A549 (cell line): Measurements from ENCODE around the gene SLC16A10.

Experiments used
- CEBPB ChIP-seq, 2 experiments: fragments of >200 bp in 1 of 2; sonication (Bioruptor Twin) in 1 of 2; formaldehyde crosslinking in 1 of 2; IDR thresholded peaks; 2 replicates each; pipeline ENCODE4 v1.6.1; 2012 to 2016
- CHD2 ChIP-seq: fragments of 150-350 bp; IDR thresholded peaks from 2 replicates; pipeline ENCODE4 v1.6.1; 2014; ENCODE audit warnings: low read length; ENCODE audit not compliant: partially characterized antibody
- CTCF ChIP-seq: fragments of >200 bp; sonication (Bioruptor Twin); formaldehyde crosslinking; IDR thresholded peaks from 3 replicates; pipeline ENCODE4 v1.5.1; 2016
- ESRRA ChIP-seq: fragments of 150-350 bp; IDR thresholded peaks from 2 replicates; pipeline ENCODE4 v1.6.1; 2014; ENCODE audit warnings: mild to moderate bottlenecking, low read length, borderline replicate concordance
- FOSL2 ChIP-seq, 2 experiments: fragments of 450-650 bp in 1 of 2; fragments of >200 bp in 1 of 2; sonication (Bioruptor Twin) in 1 of 2; formaldehyde crosslinking; IDR thresholded peaks; 2 replicates each; pipeline versions ENCODE4 v1.5.0 to v1.6.1; 2016 to 2020; ENCODE audit warnings: mild to moderate bottlenecking in 1 of 2, moderate library complexity in 1 of 2
- GATA3 ChIP-seq: IDR thresholded peaks from 2 replicates; pipeline ENCODE4 v1.6.1; 2012; ENCODE audit warnings: borderline replicate concordance
- JUNB ChIP-seq: fragments of >200 bp; sonication (Bioruptor Twin); formaldehyde crosslinking; IDR thresholded peaks from 2 replicates; pipeline ENCODE4 v1.6.1; 2016
- MAZ ChIP-seq: fragments of 150-350 bp; IDR thresholded peaks from 2 replicates; pipeline ENCODE4 v1.6.1; 2014; ENCODE audit warnings: antibody characterized with exemption, low read depth, low read length, borderline replicate concordance
- RAD21 ChIP-seq, 2 experiments: fragments of >200 bp in 1 of 2; sonication (Bioruptor Twin) in 1 of 2; formaldehyde crosslinking in 1 of 2; IDR thresholded peaks in 1 of 2; conservative IDR thresholded peaks in 1 of 2; 2 replicates in 1 of 2; 3 replicates in 1 of 2; pipeline ENCODE4 v1.6.1; 2012 to 2018; ENCODE audit warnings: inconsistent platforms in 1 of 2
- REST ChIP-seq: fragments of 200-600 bp; sonication (generic); IDR thresholded peaks from 2 replicates; pipeline ENCODE4 v1.6.1; 2016; ENCODE audit warnings: antibody characterized with exemption, mild to moderate bottlenecking, moderate library complexity
- ZFP36 ChIP-seq: fragments of 450-650 bp; IDR thresholded peaks from 2 replicates; pipeline ENCODE4 v1.6.1; 2014; ENCODE audit warnings: borderline replicate concordance; ENCODE audit not compliant: partially characterized antibody

- no peak for TF ChIP-seq FOSL2 (IDR thresholded peaks at IDR 0.05)
- TF ChIP-seq FOSL2 (CRISPR knock-in tag; IDR thresholded peaks at IDR 0.05), result no peak
- no peak for TF ChIP-seq CHD2
- no peak for TF ChIP-seq ZFP36
- TF ChIP-seq CTCF, result no peak
- no peak for TF ChIP-seq MAZ
- TF ChIP-seq REST, result no peak
- no peak for TF ChIP-seq RAD21 (conservative IDR thresholded peaks at IDR 0.05 in 1 of 2, IDR thresholded peaks at IDR 0.05 in 1 of 2)
- no peak for TF ChIP-seq ESRRA
- TF ChIP-seq JUNB, result no peak
- TF ChIP-seq CEBPB (IDR thresholded peaks at IDR 0.05), result no peak
- no peak for TF ChIP-seq GATA3
Measured at GRCh38 chr6:111277819-111278218, 190.5 kb downstream of the SLC16A10 start.
